Spleen (tissue), 7 donors: Measurements from ENCODE around the gene TSPAN9.

Experiments
- CTCF ChIP-seq, 11 experiments: fragments of 200-600 bp in 7 of 11; fragments of 450-650 bp in 4 of 11; sonication (generic) in 4 of 11; IDR thresholded peaks in 8 of 11; conservative IDR thresholded peaks in 3 of 11; 1 replicate in 7 of 11; 2 replicates in 4 of 11; pipeline versions ENCODE4 v1.4.0 to v1.8.0; 2016 to 2021; ENCODE audit warnings: antibody characterized with exemption in 11 of 11, inconsistent platforms in 4 of 11, mild to moderate bottlenecking in 1 of 11
- POLR2A ChIP-seq, 3 donors: fragments of 450-650 bp; IDR thresholded peaks; one replicate each; pipeline ENCODE4 v1.5.1; 2017; ENCODE audit warnings: antibody characterized with exemption in 3 of 3, mild to moderate bottlenecking in 1 of 3
- donor health status: DM: no; HTN: no; CAD: no; lungs with moderate emphysema.
- donor health status: DM: no; HTN: no; CAD: no.
- donor health status: DM: no; HTN: no; CAD: no.

- TF ChIP-seq POLR2A (IDR thresholded peaks at IDR 0.05) (no peak), CTCF (IDR thresholded peaks at IDR 0.05 in 8 of 11, conservative IDR thresholded peaks at IDR 0.05 in 3 of 11) (no peak)
These were observed 49.1 kb upstream of the TSPAN9 start for GRCh38 chr12:3028108-3028507.
